ENCODE data around the gene TSPAN17. TPM values are rescaled to one million over a fixed set of nuclear protein-coding genes. Genes with fewer than 3 reads are reported as not detected.

The TSPAN17 gene
- total and polyA plus RNA-seq, 10 of the 15 experiments (the other 5 are each of a cell fraction or from before 2014, with no cell fraction given): 0.24 to 17.1 (median 10.4) TPM

- Histone ChIP-seq H3K4me1 (ENCODE audit: control insufficient read depth, insufficient read depth, low read length) (peaks cover 13% of the 10 kb centered on the region), H3K27me3 (replicated peaks in 1 of 2; ENCODE audit: control insufficient read depth in 2 of 2, insufficient read depth in 2 of 2, low read length in 1 of 2) (peaks cover 5 to 10% of the 10 kb centered on the region in 2 experiments), H4K20me1 (ENCODE audit: control insufficient read depth, insufficient read depth) (0 out of 2 replicates have a peak, but pooled peaks cover 3% of the 10 kb centered on the region), H3K4me2 (ENCODE audit: control insufficient read depth, insufficient read depth) (peak overlapping the region; percentile 74), H3K9ac (ENCODE audit: control insufficient read depth, insufficient read depth, low read length) (no peak overlapping the region), H2AFZ (ENCODE audit: control insufficient read depth, low read depth, low read length) (peak overlapping the region; percentile 23; the same call in 1 of the 2 replicates), H3K36me3 (ENCODE audit: control insufficient read depth in 2 of 2, insufficient read depth in 2 of 2, low read length in 1 of 2) (no peaks in the 10 kb centered on the region), H3K27ac (ENCODE audit: control insufficient read depth, insufficient read depth) (no peak overlapping the region), H3K9me3 (replicated peaks; ENCODE audit: control insufficient read depth, insufficient read depth, low read length) (no peaks in the 10 kb centered on the region; the same call in 2 of the 3 replicates), H3K4me3 (peak overlapping the region; percentile 25; the same call in 1 of the 2 replicates), H3K79me2 (ENCODE audit: control insufficient read depth, insufficient read depth, low read length) (no peaks in the 10 kb centered on the region)
- ATAC-seq: no peak
- SMC1A ChIA-PET (ENCODE audit: uncharacterized antibody, unreplicated experiment): no interaction called here
- TF ChIP-seq BMI1 (IDR thresholded peaks at IDR 0.05; ENCODE audit: borderline replicate concordance) (0 out of 2 replicates have a peak, but pooled peaks have one; percentile 18), TCF12 (IDR thresholded peaks at IDR 0.05; ENCODE audit: low read depth, low read length) (no peak)
- intact Hi-C loops (cut with micrococcal nuclease; ENCODE audit: unreplicated experiment) (no loop called here), in situ Hi-C loops (cut with MboI) (no loop called here)
- RAD21 ChIA-PET (ENCODE audit: unreplicated experiment): interaction anchor here (0.8 kb wide), 1 partner anchor 16 kb away, joined by 4 read pairs; the partner anchor contains the start of gene TSPAN17
- POLR2A ChIA-PET: no interaction called here
- WGBS (ENCODE audit: insufficient coverage, insufficient replicate concordance, low lambda C conversion rate, missing lambda C conversion rate): 16% methylated on average over 20 of the region's 20 CpGs
- CTCF ChIA-PET: no interaction called here
- DNase-seq (ENCODE audit: low read depth, low spot score): no peak
- FAIRE-seq: peak; percentile 69
- BruUV-seq (replicated peaks): no TSS peak
Measured at GRCh38 chr5:176630681-176631222, 16.5 kb upstream of the TSPAN17 start.

DNA sequence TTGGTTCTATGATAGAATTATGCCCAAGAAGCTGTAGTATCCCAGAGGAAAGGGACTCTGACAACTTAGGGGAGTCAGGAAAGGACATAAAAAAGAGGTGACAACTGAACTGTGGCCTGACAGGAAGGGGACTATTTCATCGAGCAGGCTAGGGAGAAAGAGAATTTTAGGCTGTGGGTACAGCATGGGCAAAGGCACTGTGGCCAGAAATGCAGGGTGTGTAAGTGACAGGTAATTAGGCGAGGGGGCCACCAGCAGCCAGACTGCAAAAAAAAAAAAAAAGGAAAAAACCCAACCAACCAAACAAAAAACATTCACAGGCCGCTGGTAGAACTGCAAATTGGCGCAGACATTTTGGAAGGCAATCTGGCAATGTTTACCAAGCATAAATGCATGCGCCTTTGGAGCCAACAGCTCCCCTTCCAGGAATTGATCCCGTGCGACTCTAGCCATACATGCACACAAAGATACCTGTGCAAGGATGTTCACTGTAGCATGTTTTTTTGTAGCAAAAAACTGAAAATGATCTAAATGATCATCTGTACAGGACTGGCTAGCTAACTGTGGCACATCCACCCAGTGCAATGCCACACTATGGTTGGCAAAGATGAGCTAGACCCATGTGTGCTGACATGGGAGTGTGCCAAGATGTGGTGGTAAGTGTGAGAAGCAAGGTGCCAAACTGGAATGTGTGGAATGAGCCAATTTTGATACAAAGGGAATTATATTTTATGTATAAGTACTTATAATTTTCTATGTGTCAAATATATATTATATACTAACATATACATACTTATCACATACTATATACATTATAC is 15.7 kb upstream of the TSPAN17 start:
- Histone ChIP-seq H4K20me1 (ENCODE audit: control insufficient read depth, insufficient read depth) (0 out of 2 replicates have a peak, but pooled peaks cover 3% of the 10 kb centered on the region), H3K4me1 (ENCODE audit: control insufficient read depth, insufficient read depth, low read length) (peaks cover 13% of the 10 kb centered on the region), H3K9ac (ENCODE audit: control insufficient read depth, insufficient read depth, low read length) (no peak overlapping the region), H3K4me3 (no peak overlapping the region), H3K36me3 (ENCODE audit: control insufficient read depth in 2 of 2, insufficient read depth in 2 of 2, low read length in 1 of 2) (no peaks in the 10 kb centered on the region), H3K27me3 (replicated peaks in 1 of 2; ENCODE audit: control insufficient read depth in 2 of 2, insufficient read depth in 2 of 2, low read length in 1 of 2) (peaks cover 5 to 10% of the 10 kb centered on the region in 2 experiments), H3K4me2 (ENCODE audit: control insufficient read depth, insufficient read depth) (no peak overlapping the region), H3K9me3 (replicated peaks; ENCODE audit: control insufficient read depth, insufficient read depth, low read length) (no peaks in the 10 kb centered on the region; the same call in 2 of the 3 replicates), H3K27ac (ENCODE audit: control insufficient read depth, insufficient read depth) (no peak overlapping the region), H3K79me2 (ENCODE audit: control insufficient read depth, insufficient read depth, low read length) (no peaks in the 10 kb centered on the region), H2AFZ (ENCODE audit: control insufficient read depth, low read depth, low read length) (no peak overlapping the region)
- WGBS (ENCODE audit: insufficient coverage, insufficient replicate concordance, low lambda C conversion rate, missing lambda C conversion rate): 58% methylated on average over 7 of the region's 7 CpGs
- DNase-seq (ENCODE audit: low read depth, low spot score) (no peak), ATAC-seq (no peak), FAIRE-seq (no peak)
- BruUV-seq (replicated peaks): no TSS peak
- intact Hi-C loops (cut with micrococcal nuclease; ENCODE audit: unreplicated experiment) (no loop called here), in situ Hi-C loops (cut with MboI) (no loop called here)
- POLR2A ChIA-PET: no interaction called here
- RAD21 ChIA-PET (ENCODE audit: unreplicated experiment): no interaction called here
- SMC1A ChIA-PET (ENCODE audit: uncharacterized antibody, unreplicated experiment): no interaction called here
- CTCF ChIA-PET: no interaction called here
- TF ChIP-seq ESRRA (IDR thresholded peaks at IDR 0.05; ENCODE audit: low read length) (no peak), POU2F2 (IDR thresholded peaks at IDR 0.05; ENCODE audit: borderline replicate concordance, low read depth, low read length) (no peak), YY1 (IDR thresholded peaks at IDR 0.05; ENCODE audit: low read depth, low read length) (no peak), PBX3 (IDR thresholded peaks at IDR 0.05; ENCODE audit: insufficient replicate concordance, low read depth, low read length) (no peak), NFIC (IDR thresholded peaks at IDR 0.05; ENCODE audit: low read depth, low read length) (no peak), USF1 (IDR thresholded peaks at IDR 0.05; ENCODE audit: borderline replicate concordance, extremely low read length, insufficient read depth, low read depth, low read length) (no peak)
- TF ChIP-seq, protein P1, sequence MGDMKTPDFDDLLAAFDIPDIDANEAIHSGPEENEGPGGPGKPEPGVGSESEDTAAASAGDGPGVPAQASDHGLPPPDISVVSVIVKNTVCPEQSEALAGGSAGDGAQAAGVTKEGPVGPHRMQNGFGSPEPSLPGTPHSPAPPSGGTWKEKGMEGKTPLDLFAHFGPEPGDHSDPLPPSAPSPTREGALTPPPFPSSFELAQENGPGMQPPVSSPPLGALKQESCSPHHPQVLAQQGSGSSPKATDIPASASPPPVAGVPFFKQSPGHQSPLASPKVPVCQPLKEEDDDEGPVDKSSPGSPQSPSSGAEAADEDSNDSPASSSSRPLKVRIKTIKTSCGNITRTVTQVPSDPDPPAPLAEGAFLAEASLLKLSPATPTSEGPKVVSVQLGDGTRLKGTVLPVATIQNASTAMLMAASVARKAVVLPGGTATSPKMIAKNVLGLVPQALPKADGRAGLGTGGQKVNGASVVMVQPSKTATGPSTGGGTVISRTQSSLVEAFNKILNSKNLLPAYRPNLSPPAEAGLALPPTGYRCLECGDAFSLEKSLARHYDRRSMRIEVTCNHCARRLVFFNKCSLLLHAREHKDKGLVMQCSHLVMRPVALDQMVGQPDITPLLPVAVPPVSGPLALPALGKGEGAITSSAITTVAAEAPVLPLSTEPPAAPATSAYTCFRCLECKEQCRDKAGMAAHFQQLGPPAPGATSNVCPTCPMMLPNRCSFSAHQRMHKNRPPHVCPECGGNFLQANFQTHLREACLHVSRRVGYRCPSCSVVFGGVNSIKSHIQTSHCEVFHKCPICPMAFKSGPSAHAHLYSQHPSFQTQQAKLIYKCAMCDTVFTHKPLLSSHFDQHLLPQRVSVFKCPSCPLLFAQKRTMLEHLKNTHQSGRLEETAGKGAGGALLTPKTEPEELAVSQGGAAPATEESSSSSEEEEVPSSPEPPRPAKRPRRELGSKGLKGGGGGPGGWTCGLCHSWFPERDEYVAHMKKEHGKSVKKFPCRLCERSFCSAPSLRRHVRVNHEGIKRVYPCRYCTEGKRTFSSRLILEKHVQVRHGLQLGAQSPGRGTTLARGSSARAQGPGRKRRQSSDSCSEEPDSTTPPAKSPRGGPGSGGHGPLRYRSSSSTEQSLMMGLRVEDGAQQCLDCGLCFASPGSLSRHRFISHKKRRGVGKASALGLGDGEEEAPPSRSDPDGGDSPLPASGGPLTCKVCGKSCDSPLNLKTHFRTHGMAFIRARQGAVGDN (IDR thresholded peaks at IDR 0.05): no peak
